IMR-90 (cell line): ENCODE measurements around the gene DMXL1. TPM values are rescaled to one million over a fixed set of nuclear protein-coding genes. Genes with fewer than 3 reads are reported as not detected.

Experiments used
- ATAC-seq: fragments of 200-7000 bp; cut with Tn5 transposase; 2 replicates; pipeline ENCODE4 v1.9.1; 2020; ENCODE audit warnings: low read depth, mild to moderate bottlenecking, moderate library complexity
- BruUV-seq: library from RNA; stranded (reverse); fragments of 400-500 nt; replicated peaks from 2 replicates; lab custom pipeline; 2021; lab: Mats Ljungman, UMichigan
- CTCF ChIA-PET: fragments of 300-600 bp; formaldehyde crosslinking; extraction: SDS; loops from one replicate; lab custom pipeline; 2021; ENCODE audit warnings: antibody characterized with exemption; lab: Yijun Ruan, JAX
- POLR2A ChIA-PET: fragments of 300-600 bp; sonication (Branson Sonifier 250); formaldehyde crosslinking; loops from one replicate; lab custom pipeline; 2022; ENCODE audit warnings: antibody characterized with exemption; ENCODE audit not compliant: unreplicated experiment; lab: Charles Lee
- DNase-seq: peaks from one replicate; pipeline ENCODE4 v3.0.0; 2013
- H2AFZ ChIP-seq: replicated peaks from 2 replicates; pipeline ENCODE3; 2013; ENCODE audit warnings: low read length, mild to moderate bottlenecking; ENCODE audit not compliant: poor library complexity
- H2AK5ac ChIP-seq: 2 replicates; pipeline ENCODE4 v1.6.1; 2013; ENCODE audit warnings: low read depth, low read length, inconsistent platforms
- H2AK9ac ChIP-seq: replicated peaks from 2 replicates; pipeline ENCODE3; 2013; ENCODE audit warnings: mild to moderate bottlenecking, low read depth, low read length, moderate library complexity; ENCODE audit not compliant: poor library complexity
- H2BK120ac ChIP-seq: 2 replicates; pipeline ENCODE4 v1.6.1; 2013; ENCODE audit warnings: low read depth, low read length, inconsistent platforms
- H2BK15ac ChIP-seq: 3 replicates; pipeline ENCODE4 v1.6.1; 2013; ENCODE audit warnings: low read depth, low read length, inconsistent platforms
- H2BK20ac ChIP-seq: 2 replicates; pipeline ENCODE4 v1.6.1; 2013; ENCODE audit warnings: low read depth, mild to moderate bottlenecking, inconsistent platforms, low read length, moderate library complexity
- H2BK5ac ChIP-seq: 2 replicates; pipeline ENCODE4 v1.6.1; 2013; ENCODE audit warnings: mild to moderate bottlenecking, low read depth, low read length, inconsistent platforms; ENCODE audit not compliant: poor library complexity, severe bottlenecking
- H3K14ac ChIP-seq: replicated peaks from 2 replicates; pipeline ENCODE4 v1.6.1; 2013; ENCODE audit warnings: low read depth, low read length, inconsistent platforms
- H3K18ac ChIP-seq: 2 replicates; pipeline ENCODE4 v1.6.1; 2013; ENCODE audit warnings: low read depth, low read length, control low read depth
- H3K23ac ChIP-seq: 2 replicates; pipeline ENCODE4 v1.6.1; 2013; ENCODE audit warnings: low read depth, low read length, inconsistent platforms
- H3K27ac ChIP-seq: 2 replicates; pipeline ENCODE4 v1.5.1; 2013; ENCODE audit warnings: mild to moderate bottlenecking, control low read depth, low read length; ENCODE audit not compliant: insufficient read depth
- H3K27me3 ChIP-seq: 2 replicates; pipeline ENCODE4 v1.6.1; 2013; ENCODE audit warnings: low read length; ENCODE audit not compliant: control insufficient read depth, insufficient read depth
- H3K36me3 ChIP-seq: 2 replicates; pipeline ENCODE4 v1.6.1; 2013; ENCODE audit warnings: low read length, mixed read lengths; ENCODE audit not compliant: control insufficient read depth, insufficient read depth
- H3K4ac ChIP-seq: 2 replicates; pipeline ENCODE4 v1.6.1; 2013; ENCODE audit warnings: low read depth, low read length, inconsistent platforms
- H3K4me1 ChIP-seq: 2 replicates; pipeline ENCODE4 v1.6.1; 2013; ENCODE audit warnings: low read length, mixed read lengths; ENCODE audit not compliant: control insufficient read depth, insufficient read depth
- H3K4me2 ChIP-seq: 2 replicates; pipeline ENCODE4 v1.6.1; 2013; ENCODE audit warnings: low read depth, mild to moderate bottlenecking, control low read depth, low read length, moderate library complexity
- H3K4me3 ChIP-seq: 2 replicates; pipeline ENCODE4 v1.5.1; 2013; ENCODE audit warnings: low read depth, mild to moderate bottlenecking, control low read depth, low read length, moderate library complexity; ENCODE audit not compliant: insufficient read depth
- H3K56ac ChIP-seq: 2 replicates; pipeline ENCODE4 v1.6.1; 2013; ENCODE audit warnings: low read length, inconsistent platforms; ENCODE audit not compliant: insufficient read depth; ENCODE audit errors: extremely low read depth
- H3K79me1 ChIP-seq, 2 experiments: 2 replicates each; pipeline ENCODE4 v1.6.1; 2013; ENCODE audit warnings: low read length in 2 of 2, inconsistent platforms in 1 of 2, low read depth in 1 of 2
- H3K9ac ChIP-seq: 2 replicates; pipeline ENCODE4 v1.6.1; 2013; ENCODE audit warnings: low read depth, low read length, control low read depth
- H3K9me1 ChIP-seq: 2 replicates; pipeline ENCODE4 v1.6.1; 2013; ENCODE audit warnings: low read length, inconsistent platforms; ENCODE audit not compliant: insufficient read depth
- H3K9me3 ChIP-seq: 2 replicates; pipeline ENCODE4 v1.6.1; 2013; ENCODE audit warnings: low read length; ENCODE audit not compliant: control insufficient read depth, insufficient read depth
- H4K20me1 ChIP-seq: 2 replicates; pipeline ENCODE4 v1.6.1; 2013; ENCODE audit warnings: low read length, inconsistent platforms; ENCODE audit not compliant: insufficient read depth
- H4K5ac ChIP-seq: 2 replicates; pipeline ENCODE4 v1.6.1; 2013; ENCODE audit warnings: mild to moderate bottlenecking, low read depth, low read length, control low read depth
- H4K8ac ChIP-seq, 2 experiments: 2 replicates each; pipeline ENCODE4 v1.6.1; 2013; ENCODE audit warnings: low read depth in 2 of 2, low read length in 2 of 2, control low read depth in 1 of 2, inconsistent platforms in 1 of 2
- H4K91ac ChIP-seq: 2 replicates; pipeline ENCODE4 v1.6.1; 2013; ENCODE audit warnings: low read depth, low read length, inconsistent platforms; ENCODE audit not compliant: insufficient read depth
- CEBPB ChIP-seq: IDR thresholded peaks from 2 replicates; pipeline ENCODE4 v1.6.1; 2012; ENCODE audit warnings: low read depth, low read length, improper control_type of control experiment
- CHD1 ChIP-seq: IDR thresholded peaks from 2 replicates; pipeline ENCODE4 v1.6.1; 2012; ENCODE audit warnings: low read depth, low read length, improper control_type of control experiment
- ELK1 ChIP-seq: fragments of 150-350 bp; IDR thresholded peaks from 2 replicates; pipeline ENCODE4 v1.6.1; 2016; ENCODE audit warnings: low read depth, mild to moderate bottlenecking, low read length, moderate library complexity, borderline replicate concordance
- FOS ChIP-seq: fragments of 150-350 bp; IDR thresholded peaks from 2 replicates; pipeline ENCODE4 v1.6.1; 2016; ENCODE audit warnings: low read depth, low read length
- MXI1 ChIP-seq: IDR thresholded peaks from 2 replicates; pipeline ENCODE4 v1.6.1; 2012; ENCODE audit warnings: low read depth, mild to moderate bottlenecking, low read length, moderate library complexity, borderline replicate concordance
- POLR2A ChIP-seq: IDR thresholded peaks from 2 replicates; pipeline ENCODE4 v1.6.1; 2012; ENCODE audit warnings: mild to moderate bottlenecking, low read depth, low read length
- RCOR1 ChIP-seq: IDR thresholded peaks from 2 replicates; pipeline ENCODE4 v1.6.1; 2012; ENCODE audit warnings: mild to moderate bottlenecking, low read length, improper control_type of control experiment; ENCODE audit not compliant: insufficient replicate concordance
- SMC3 ChIP-seq: fragments of 150-350 bp; IDR thresholded peaks from 2 replicates; pipeline ENCODE4 v1.6.1; 2016; ENCODE audit warnings: low read depth, mild to moderate bottlenecking, antibody characterized with exemption, low read length, moderate library complexity
- USF2 ChIP-seq: fragments of 150-350 bp; IDR thresholded peaks from 2 replicates; pipeline ENCODE4 v1.6.1; 2017; ENCODE audit warnings: mild to moderate bottlenecking, antibody characterized with exemption, low read length, low read depth
- WGBS, 2 experiments: methylation state at CpG; one replicate each; pipeline versions ENCODE4 v1.1.5 to v1.1.7; 2013; ENCODE audit warnings: missing lambda C conversion rate in 2 of 2; ENCODE audit not compliant: insufficient read length in 1 of 2; ENCODE audit errors: extremely low coverage in 2 of 2; 5-methylcytosine and 5-hydroxymethylcytosine counted together
- dilution Hi-C: fragments of 300-500 bp; cut with HindIII; formaldehyde crosslinking; loops from one replicate; pipeline ENCODE4 v1.14.3; 2018; ENCODE audit warnings: low sequenced_read_pairs; ENCODE audit not compliant: unreplicated experiment
- in situ Hi-C: fragments of 300-500 bp; cut with MboI; formaldehyde crosslinking; loops from 3 replicates; pipeline ENCODE4 v1.14.3; 2019; ENCODE audit warnings: low sequenced_read_pairs, inconsistent platforms, mixed read lengths
- intact Hi-C: fragments of 100-400 bp; cut with micrococcal nuclease; formaldehyde crosslinking; loops from 2 replicates; pipeline ENCODE4 v1.10.0; 2022
- polyA plus RNA-seq, 3 experiments: library from polyadenylated mRNA; depleted of rRNA; stranded (reverse); fragments of >200 nt; gene quantifications; 2 replicates each; pipeline ENCODE4 v1.2.3, GENCODE V29; 2012; ENCODE audit warnings: low replicate concordance in 1 of 3
- total RNA-seq: library from RNA; depleted of rRNA; stranded (reverse); fragments of >200 nt; gene quantifications from 2 replicates; pipeline ENCODE4 v1.2.3, GENCODE V29; 2012

Gene DMXL1
- total and polyA plus RNA-seq, 2 of the 4 experiments (the other 2 are of a cell fraction): 8.1 to 21.5 TPM

- Histone ChIP-seq H3K14ac (no peak overlapping the region), H2BK15ac (no peak overlapping the region), H3K79me1 (no peaks in the 10 kb centered on the region), H3K4ac (no peak overlapping the region), H3K36me3 (peaks cover 12% of the 10 kb centered on the region; the same call in 1 of the 2 replicates), H2BK20ac (no peak overlapping the region), H3K27me3 (no peaks in the 10 kb centered on the region), H4K5ac (no peak overlapping the region), H2AFZ (no peak overlapping the region), H3K18ac (no peak overlapping the region), H3K23ac (no peak overlapping the region), H2AK9ac (no peak overlapping the region), H3K4me1 (no peaks in the 10 kb centered on the region), H4K8ac (no peak overlapping the region), H3K56ac (no peak overlapping the region), H2BK5ac (no peak overlapping the region), H3K4me2 (no peak overlapping the region), H2BK120ac (no peak overlapping the region), H4K20me1 (no peaks in the 10 kb centered on the region), H3K27ac (no peak overlapping the region), H3K9me3 (no peaks in the 10 kb centered on the region; the same call in 1 of the 2 replicates), H2AK5ac (no peak overlapping the region), H3K9me1 (no peaks in the 10 kb centered on the region), H4K91ac (no peak overlapping the region), H3K4me3 (no peak overlapping the region), H3K9ac (no peak overlapping the region)
- in situ Hi-C loops: no loop called here
- no peak for ATAC-seq
- BruUV-seq: no TSS peak
- dilution Hi-C loops: no loop called here
- intact Hi-C loops: no loop called here
- WGBS, 2 experiments: 100% methylated on average over 1 of the region's 7 CpGs; no CpG with 5 or more reads in 1 of the 2 experiments
- TF ChIP-seq CEBPB (no peak), ELK1 (no peak), FOS (no peak), SMC3 (no peak), RCOR1 (no peak), POLR2A (no peak), CHD1 (no peak), USF2 (no peak), MXI1 (no peak)
- no peak for DNase-seq
- POLR2A ChIA-PET: no interaction called here
- CTCF ChIA-PET: no interaction called here
These were observed 65.9 kb downstream of the DMXL1 start for GRCh38 chr5:119136666-119137318.
